HG03469 (cell line): Measurements from ENCODE around the gene MT1H.
A peak's percentile ranks its signal among the peaks of the same experiment; 100 is the strongest.
"Not testable (repeated sequence)": the region's sequence is repeated elsewhere in the genome, so short reads cannot be mapped to it uniquely, and the experiment has no call there.

Experiments
- ATAC-seq: cut with Tn5 transposase; IDR thresholded peaks from one replicate; pipeline ENCODE4 v1.9.1; 2021; ENCODE audit warnings: mild to moderate bottlenecking, moderate library complexity, moderate number of reproducible peaks; ENCODE audit not compliant: unreplicated experiment

Gene MT1H

DNA sequence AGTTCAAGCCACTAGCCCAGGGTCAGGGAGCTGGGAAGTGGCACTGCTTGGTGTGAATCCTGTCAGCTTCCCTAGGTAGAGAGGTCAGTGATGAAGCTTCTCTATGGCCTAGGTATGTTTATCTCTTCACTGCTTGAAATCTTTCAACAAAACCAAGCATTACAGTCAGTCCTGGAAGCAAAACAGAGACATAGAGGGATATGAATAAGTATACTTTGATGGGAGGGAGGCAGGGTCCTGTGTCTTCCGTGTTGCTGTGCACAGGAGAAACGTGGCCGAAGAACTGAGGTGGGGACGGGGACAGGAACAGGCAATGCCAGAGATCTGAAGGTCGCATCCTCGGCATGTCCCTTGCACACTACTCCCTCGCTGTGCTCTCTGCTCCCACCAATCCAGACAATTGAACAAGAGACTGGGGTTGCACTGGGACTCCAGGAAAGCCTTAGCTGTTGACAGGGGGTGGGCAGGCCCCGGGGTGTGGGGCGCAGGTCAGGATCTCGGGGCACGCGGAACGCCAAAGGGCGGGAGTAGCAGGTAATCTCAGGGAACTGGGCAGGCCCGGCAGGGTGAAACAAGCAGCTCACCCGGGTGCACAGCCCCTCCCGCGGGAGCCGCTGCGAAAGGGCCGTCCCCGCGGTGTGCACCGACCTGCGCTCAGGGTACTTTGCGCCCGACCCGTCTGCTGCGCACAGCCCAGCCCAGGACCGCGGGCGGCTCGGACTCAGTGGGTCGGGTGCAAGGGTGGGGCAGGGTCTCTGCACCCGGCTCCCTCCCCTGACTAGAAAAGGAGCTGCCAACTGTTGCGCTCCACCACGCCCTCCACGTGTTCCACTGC, at the start of gene MT1H:
TSS of gene MT1H (plus strand) at position 810 of the 835 bp plus-strand sequence. CDS start 71 bp downstream, outside the sequence.
- no peak for ATAC-seq

DNA sequence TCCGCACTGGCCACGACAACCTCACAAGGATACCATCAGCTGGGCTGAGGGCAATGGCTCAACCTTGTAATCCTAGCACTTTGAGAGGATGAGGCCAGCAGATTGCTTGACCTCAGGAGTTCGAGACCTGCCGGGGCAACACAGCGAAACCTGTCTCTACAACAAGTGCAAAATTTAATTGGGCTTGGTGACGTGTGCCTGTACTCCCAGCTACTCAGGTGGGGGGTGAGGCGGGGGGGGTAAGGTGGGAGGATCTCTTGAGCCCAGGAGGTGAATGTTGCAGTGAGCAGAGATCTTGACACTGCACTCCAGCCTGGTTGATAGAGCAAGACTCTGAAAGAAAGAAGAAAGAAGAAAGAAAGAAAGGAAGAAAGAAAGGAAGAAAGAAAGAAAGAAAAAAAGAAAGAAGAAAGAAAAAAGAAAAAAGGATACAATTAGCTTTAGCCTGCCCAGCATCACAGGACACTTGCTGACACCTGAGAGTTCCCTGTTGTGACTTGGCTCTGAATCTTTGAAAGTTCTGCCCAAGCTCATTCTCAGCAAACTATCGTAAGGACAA, 49.2 kb upstream of the MT1H start:
- no peak for ATAC-seq

DNA sequence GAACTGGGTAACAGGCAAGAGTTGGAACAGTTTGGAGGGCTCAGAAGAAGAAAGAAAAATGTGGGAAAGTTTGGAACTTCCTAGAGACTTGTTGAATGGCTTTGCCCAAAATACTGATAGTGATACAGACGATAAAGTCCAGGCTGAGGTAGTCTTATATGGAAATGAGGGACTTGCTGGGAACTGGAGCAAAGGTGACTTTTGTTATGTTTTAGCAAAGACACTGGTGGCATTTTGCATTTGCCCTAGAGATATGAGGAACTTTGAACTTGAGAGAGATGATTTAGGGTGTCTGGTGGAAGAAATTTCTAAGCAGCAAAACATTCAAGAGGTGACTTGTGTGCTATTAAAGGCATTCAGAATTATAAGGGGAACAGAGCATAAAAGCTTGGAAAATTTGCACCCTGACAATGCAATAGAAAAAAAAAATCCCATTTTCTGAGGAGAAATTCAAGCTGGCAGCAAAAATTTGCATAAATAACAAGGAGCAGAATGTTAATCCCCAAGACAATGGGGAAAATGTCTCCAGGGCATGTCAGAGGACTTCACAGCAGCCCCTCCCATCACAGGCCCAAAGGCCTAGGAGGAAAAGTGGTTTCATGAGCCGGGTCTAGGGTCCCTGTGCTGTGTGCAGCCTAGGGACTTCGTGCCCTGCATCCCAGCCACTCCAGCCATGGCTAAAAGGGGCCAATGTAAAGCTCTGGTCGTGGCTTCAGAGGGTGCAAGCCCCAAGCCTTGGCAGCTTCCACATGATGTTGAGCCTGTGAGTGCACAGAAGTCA, 47.8 kb upstream of the MT1H start:
- not testable (repeated sequence) for ATAC-seq

DNA sequence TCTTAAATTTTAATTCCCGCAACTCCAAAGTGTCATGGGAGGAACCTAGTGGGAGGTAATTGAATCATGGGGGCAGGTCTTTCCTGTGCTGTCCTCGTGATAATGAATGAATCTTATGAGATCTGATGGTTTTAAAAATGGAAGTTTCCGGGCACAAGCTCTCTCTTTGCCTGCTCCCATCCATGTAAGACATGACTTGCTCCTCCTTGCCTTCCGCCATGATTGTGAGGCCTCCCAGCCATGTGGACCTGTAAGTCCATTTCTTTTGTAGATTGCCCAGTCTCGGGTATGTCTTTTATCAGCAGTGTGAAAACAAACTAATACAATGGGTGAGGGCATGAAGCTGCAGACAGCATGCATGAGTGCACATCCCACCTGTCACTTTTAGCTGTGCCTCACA, 46.4 kb upstream of the MT1H start:
- not testable (repeated sequence) for ATAC-seq

DNA sequence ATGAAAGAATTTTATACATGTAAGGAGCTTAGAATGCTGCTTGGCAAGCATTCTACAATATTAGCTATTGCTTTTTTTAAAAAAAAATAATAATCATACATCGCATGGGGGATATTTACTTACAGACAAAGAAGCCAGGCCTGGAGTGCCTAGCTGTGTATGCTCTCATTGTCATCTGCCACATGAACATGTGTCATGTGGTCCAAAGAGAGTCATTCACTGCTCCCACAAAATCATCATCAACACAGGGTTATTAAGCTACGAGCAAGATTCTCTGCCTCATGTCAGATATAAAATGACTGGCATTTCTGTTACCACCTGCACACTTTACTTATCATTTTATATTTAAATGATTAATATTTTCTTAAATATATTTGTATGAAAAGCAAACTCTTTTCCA, 46.0 kb upstream of the MT1H start:
- no peak for ATAC-seq

DNA sequence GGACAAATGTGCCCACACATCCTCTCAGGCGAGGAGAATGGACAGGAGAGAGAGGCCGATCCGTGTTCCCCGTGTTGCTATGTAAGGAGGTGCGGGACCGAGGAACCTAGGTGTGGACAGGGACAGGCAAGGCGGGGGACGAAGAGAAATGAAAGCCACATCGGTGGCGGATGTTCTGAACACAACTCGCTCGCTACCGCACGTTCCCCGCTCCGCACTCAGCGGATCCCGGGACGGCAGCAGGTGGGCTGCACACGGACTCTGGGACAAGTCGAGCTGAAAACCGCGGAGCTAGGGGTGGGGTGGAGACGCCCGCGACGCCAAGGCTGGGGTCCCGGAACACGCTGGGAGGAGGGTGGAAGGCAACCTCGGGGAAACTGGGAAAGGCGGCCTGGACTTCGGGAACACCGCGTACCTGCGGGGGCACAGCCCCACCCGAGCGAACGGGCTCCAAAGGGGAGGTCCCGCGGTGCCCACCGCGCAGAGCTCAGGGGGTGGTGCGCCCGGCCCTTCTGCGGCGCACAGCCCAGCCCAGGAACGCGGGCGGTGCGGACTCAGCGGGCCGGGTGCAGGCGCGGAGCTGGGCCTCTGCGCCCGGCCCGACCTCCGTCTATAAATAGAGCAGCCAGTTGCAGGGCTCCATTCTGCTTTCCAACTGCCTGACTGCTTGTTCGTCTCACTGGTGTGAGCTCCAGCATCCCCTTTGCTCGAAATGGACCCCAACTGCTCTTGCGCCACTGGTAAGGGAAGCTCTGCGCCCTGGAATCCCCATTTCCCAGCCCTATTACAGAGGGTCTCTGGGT, 44.3 kb upstream of the MT1H start, which contains the start of gene MT1E:
TSS of gene MT1E (plus strand) at position 642 of the 803 bp plus-strand sequence. CDS start at position 713, 71 bp downstream.
- ATAC-seq: no peak

DNA sequence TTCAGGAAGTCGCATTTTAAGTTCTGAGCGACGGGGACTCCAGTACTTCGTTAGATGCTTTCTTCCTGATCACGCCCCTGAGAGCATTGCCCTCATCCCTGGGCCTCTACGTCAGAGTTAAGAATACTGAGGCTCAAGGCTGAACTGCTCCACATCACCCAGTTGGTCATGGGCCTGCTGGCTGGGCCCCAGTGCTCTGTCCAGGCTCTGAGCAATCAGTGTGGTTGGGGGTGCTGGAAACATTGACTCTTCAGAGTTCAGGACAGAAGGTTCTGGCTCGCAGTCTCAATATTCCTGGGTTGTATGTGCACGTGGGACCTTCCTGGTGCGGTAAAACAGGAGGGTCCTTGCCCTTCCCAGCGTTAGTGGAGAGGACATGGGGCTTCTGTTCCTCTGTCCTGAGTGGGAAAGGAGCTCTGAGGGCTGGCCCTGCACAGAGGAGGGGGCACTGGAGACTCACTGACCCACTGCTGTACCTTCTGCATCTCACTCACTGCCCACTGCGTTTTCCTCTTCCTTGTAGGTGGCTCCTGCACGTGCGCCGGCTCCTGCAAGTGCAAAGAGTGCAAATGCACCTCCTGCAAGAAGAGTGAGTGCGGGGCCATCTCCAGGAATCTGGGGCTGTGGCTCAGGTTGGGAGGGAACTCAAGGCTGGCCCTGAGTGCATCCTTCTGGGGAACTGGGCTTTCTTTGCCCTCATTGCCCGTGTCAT, 43.5 kb upstream of the MT1H start:
- no peak for ATAC-seq

DNA sequence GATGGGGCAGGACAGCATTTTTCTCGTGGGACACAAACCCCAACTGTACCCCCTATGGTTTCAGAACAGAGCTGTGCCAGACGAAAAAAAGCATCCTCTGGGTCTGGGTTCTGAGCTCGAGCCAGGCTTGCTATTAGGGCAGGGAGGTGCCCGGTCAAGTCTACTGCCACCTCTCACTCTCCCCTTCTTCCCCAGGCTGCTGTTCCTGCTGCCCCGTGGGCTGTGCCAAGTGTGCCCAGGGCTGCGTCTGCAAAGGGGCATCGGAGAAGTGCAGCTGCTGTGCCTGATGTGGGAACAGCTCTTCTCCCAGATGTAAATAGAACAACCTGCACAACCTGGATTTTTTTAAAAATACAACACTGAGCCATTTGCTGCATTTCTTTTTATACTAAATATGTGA, 42.9 kb upstream of the MT1H start:
- ATAC-seq: no peak

DNA sequence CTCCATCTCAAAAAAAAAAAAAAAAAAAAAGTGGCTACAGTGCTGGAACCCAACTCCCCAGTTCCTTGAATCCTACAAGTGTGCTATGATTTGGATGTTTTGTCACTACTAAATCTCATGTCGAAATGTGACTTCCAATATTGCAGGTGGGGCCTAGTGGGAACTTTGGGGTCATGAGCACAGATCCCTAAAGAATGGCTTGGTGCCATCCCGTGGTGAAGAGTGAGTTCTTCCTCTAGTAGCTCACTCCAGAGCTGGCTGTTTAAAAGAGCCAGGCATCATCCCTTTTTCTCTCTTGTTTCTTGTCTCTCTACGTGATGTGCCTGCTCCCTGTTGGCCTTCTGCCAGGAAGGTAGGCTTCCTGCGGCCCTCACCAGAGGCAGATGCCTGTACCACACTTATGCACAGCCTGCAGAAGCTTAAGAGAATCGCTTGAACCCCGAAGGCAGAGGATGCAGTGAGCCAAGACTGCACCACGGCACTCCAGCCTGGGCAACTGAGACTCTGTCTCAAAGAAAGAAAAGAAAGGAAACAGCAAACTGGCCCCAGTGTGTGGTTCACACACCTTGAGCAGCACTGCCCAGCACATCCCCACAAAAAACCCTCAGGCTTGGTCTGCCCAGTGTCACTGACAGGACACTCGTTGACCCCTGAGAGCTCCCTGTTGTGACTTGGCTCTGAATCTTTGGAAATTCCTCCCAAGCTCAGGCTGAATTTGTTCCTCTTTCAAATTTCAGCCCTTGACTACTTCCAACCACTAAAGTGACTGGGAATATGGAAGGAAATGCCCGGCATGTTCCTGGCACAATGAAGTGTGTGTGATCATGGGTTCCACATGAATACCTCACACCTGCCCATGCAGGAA, 40.9 kb upstream of the MT1H start:
- no peak for ATAC-seq

DNA sequence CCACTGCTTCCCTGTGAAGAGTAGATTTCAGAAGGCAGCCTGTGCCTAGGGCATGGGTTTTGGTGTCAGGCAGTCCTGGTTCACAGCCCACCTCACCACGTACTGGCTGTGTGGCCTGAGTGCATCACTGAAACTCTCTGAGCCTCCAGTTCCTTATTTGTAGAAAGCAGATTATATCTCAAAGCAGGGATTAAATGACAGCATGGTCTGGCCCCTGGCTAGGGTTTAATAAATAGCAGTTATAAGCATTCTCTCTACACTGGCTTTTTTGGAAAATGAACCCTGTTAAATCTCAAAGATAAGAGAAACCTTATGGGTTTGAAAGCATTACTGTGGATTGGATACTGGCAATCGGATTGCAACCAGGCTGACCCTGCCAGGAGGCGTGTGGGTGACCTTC, 40.1 kb upstream of the MT1H start:
- no peak for ATAC-seq

DNA sequence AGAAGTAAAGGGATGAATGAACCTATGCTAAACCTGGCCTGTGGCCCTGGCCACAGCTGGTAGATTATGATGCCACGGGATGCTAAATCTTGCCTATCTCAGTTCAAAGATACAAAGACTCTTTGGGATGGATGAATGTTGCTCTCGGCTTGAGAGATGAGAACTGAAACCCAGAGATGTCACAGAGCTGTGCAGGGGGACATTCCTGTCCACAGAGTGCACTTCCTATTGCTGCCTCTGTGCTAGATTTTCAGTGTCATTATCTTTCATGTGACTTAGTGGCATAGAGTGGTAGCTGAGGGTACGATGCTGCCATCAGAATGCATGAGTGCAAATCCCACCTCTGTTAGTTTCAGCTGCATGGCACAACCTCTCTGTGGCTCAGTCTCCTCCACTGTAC, 39.5 kb upstream of the MT1H start:
- ATAC-seq: peak; percentile 78

DNA sequence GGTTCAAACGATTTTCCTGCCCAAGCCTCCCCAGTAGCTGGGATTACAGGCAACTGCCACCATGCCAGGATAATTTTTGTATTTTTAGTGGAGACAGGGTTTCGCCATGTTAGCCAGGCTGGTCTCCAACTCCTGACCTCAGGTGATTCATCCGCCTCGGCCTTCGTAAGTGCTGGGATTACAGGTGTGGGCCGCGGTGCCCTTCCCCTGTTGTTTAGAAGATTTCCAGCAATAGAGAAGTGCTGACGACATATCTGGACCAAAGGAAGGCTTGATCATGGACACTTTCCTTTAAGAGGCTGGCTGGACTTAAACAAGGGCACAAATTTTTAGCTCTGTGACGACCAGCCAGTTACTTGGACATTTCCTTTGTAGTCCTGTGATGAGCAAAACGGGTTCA, 38.4 kb upstream of the MT1H start:
- ATAC-seq: no peak

DNA sequence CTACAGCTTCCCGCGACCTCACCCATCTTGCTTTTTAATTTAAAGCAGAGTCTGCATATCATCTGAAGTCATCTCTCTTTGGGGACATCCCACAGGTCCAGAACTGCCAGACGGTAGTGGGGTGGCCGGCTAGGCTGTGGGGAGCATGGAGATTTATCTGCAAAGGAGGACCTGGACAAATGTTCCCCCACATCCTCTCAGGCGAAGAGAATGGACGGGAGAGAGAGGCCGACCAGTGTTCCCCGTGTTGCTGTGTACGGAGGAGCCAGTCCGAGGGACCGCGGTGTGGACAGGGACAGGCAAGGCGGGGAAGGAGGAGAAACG, 37.8 kb upstream of the MT1H start:
- no peak for ATAC-seq

DNA sequence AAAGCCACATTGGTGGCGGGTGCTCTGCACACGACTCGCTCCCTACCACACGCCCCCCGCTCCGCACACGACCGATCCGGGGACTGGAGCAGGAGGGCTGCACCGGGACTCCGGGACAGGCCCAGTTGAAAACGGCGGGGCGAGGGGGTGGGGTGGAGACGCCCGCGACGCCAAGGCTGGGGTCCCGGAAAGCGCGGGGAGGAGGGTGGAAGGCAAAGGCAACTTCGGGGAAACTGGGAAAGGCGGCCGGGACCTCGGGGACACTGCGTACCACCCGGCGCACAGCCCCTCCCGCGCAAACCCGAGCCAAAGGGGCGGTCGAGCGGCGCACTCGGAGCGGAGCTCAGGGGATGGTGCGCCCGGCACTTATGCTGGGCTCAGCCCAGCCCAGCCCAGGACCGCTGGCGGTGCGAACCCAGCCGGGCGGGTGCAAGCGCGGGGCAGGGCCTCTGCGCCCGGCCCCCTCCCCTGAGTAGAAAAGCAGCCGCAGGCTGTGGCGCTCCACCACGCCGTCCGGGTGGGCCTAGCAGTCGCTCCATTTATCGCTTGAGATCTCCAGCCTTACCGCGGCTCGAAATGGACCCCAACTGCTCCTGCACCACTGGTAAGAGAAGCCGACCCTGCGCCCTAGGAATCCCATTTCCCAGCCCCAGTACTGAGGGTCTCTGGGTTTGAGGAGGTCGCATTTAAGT, 37.3 kb upstream of the MT1H start, which contains the start of gene MT1M:
TSS of gene MT1M (plus strand) at position 504 of the 692 bp plus-strand sequence. CDS start at position 577, 73 bp downstream.
- ATAC-seq: no peak

DNA sequence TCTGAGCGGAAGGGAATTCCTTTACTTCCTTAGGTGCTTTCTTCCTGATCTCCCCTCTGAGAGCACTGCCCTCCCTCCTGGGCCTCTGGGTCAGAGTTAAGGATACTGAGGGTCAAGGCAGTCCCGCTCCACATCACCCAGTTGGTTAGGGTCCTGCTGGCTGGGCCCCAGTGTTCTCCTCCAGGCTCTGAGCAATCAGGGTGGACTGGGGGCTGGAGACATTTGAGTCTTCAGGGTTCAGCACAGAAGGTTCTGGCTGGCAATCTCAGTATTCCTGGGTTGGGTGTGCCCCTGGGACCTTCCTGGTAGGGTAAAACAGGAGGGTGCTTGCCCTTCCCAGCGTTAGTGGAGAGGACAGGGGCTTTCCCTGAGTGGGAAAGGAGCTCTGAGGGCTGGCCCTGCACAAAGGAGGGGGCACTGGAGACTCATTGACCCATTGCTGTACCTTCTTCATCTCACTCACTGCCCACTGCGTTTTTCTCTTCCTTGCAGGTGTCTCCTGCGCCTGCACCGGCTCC, 36.7 kb upstream of the MT1H start:
- ATAC-seq: no peak

DNA sequence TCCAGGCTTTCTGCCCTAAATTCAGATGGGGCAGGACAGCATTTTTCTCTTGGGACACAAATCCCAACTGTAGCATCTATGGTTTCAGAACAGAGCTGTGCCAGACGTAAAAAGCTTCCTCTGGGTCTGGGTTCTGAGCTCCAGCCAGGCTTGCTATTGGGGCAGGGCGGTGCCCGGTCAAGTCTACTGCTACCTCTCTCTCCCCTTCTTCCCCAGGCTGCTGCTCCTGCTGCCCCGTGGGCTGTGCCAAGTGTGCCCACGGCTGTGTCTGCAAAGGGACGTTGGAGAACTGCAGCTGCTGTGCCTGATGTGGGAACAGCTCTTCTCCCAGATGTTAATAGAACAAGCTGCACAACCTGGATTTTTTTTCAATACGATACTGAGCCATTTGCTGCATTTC, 36.1 kb upstream of the MT1H start:
- no peak for ATAC-seq

DNA sequence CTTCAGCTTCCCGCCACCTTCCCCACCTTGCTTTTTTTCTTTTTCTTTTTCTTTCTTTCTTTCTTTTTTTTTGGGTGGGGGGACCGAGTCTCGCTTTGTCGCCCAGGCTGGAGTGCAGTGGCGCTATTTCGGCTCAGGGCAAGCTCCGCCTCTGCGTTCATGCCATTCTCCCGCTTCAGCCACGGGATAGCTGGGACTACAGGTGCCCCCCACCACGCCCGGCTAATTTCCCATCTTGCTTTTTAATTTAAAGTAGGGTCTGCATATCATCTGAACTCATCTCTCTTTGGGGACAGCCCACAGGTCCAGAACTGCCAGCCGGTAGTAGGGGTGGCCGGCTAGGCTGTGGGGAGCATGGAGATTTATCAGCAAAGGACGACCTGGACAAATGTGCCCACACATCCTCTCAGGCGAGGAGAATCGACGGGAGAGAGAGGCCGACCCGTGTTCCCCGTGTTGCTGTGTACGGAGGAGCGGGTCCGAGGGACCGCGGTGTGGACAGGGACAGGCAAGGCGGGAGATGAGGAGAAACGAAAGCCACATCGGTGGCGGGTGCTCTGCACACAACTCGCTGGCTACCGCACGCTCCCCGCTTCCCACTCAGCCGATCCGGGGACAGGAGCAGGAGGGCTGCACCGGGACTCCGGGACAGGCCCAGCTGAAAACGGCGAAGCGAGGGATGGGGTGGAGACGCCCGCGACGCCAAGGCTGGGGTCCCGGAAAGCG, 34.7 kb upstream of the MT1H start:
- no peak for ATAC-seq

DNA sequence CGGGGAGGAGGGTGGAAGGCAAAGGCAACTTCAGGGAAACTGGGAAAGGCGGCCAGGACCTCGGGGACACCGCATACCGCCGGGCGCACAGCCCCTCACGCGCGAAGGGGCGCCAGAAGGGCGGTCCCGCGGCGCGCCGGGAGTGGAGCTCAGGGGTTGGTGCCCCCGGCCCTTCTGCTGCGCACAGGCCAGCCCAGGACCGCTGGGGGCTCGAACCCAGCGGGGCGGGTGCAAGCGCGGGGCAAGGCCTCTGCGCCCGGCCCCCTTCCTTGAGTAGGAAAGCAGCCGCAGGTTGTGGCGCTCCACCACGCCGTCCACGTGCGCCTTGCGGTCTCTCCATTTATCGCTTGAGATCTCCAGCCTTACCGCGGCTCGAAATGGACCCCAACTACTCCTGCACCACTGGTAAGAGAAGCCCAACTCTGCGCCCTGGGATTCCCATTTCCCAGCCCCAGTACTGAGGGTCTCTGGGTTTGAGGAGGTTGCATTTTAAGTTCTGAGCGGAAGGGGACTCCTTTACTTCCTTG, 34.1 kb upstream of the MT1H start:
- no peak for ATAC-seq
